Activated CD4-positive, CD25-positive, alpha-beta regulatory T cell (primary cell): ENCODE data around the gene IQCF5.
"Not testable (repeated sequence)": the region's sequence is repeated elsewhere in the genome, so short reads cannot be mapped to it uniquely, and the experiment has no call there.

Experiments used
- DNase-seq, 4 experiments: peaks; one replicate each; lab custom pipeline; 2025; lab: John Stamatoyannopoulos, UW

The IQCF5 gene

DNA sequence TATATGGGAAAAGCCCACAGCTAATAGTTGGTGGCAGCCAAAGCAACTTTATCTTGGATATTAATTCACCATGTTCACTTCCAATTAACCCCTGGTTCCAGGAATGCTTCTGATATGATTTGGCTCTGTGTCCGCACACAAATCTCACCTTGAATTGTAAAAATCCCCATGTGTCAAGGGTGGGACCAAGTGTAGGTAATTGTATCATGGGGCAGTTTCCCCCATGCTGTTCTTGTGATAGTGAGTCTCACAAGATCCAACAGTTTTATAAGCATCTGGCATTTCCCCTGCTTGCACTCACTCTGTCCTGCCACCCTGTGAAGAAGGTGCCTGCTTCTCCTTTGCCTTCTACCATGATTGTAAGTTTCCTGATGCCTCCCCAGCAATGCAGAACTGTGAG lies 6.5 kb downstream of the IQCF5 start:
- DNase-seq = not testable (repeated sequence)

DNA sequence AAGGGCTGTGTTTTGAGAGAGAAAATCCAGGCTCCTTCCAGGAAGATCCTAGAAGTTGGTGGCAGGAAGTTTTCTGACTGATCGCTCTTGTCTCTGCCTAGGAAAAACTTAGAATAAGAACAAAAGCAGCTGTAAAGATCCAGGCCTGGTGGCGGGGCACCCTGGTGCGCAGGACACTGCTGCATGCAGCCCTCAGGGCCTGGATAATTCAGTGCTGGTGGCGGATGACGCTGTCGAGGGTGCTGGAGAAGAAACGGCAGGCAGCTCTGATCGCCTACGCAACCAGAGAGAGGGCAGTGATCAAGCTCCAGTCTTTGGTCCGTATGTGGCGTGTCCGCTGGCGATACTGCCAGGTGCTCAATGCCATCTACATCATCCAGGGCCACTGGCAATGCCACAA lies 12.5 kb downstream of the IQCF5 start:
- DNase-seq = no peak

DNA sequence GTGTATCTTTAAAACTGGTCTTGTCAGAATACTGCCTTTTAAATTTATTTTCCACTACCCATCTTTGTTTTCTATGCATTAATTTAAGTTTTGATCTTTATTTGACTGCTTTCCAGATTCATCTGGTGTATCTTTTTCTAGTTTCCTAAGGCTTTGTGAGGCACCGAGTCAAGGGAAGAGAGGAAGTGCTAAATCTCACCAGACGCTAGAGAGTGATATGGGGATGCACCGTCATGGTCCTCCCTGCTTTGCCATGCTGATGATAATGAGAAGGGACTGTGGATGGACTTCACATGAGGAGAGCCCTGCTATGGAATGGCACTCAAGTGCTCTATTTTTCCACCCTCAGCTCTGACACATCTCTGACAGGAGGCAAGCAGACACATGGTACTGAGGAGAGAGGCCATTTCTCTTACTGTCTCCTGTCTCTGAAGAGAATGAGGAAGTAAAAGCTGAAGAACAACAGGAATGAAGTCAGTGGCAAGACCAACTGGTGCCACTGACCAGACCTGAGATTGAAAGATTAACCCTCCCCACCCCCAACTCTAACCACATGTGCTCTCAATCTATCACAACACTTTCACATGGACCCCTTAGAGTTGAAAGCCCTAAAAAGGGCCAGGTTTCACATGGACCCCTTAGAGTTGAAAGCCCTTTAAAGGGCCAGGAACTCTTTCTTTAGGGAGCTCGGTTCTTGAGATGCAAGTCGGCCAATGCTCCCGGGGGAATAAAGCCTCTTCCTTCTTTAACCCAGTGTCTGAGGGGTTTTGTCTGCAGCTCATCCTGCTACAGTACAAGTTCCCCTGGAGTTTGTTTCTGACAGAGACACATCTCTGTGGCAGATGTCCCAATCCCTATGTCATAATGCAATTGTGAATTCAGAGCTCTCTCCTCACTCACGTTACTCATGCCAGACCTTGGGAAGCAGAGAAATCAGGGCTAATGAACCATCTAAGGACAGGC lies 14.4 kb downstream of the IQCF5 start, which contains the start of gene IQCF2:
Gene IQCF2 (plus strand): TSS at position 913 of the 963 bp plus-strand sequence. CDS start 52 bp downstream, outside the sequence.
- no peak for DNase-seq

DNA sequence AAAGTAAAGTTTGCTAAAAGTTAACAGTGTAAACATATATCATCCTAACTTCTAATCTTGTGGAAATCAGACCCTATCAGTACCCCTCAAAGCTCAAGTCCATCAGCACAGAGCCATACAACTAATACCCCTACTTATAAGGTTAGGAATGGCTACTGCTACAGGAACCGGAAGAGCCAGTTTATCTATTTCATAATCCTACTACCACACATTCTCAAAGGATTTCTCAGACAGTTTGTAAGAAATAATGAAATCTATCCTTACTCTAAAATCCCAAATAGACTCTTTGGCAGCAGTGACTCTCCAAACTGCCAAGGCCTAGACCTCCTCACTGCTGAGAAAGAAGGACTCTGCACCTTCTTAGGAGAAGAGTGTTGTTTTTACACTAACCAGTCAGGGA lies 20.0 kb downstream of the IQCF5 start:
- DNase-seq = not testable (repeated sequence)

DNA sequence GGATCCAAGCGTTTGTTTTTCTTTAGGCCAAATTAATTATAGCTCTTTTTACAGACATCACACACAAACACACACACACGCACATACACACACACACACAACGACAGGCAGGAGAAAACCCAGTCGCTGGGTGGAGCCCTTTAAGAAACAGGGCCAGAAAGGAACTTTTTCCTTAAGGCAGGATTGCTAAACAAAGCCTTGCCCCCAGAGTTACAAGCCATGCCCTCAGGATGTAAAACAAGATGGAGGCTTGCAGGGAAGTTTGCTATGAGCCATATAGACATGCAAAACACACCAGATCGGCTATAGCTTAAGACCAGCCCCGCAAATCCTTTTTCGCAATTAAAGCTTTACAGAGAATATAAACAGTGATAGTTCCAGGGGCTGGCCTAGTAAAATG lies 30.3 kb downstream of the IQCF5 start:
- DNase-seq = no peak

DNA sequence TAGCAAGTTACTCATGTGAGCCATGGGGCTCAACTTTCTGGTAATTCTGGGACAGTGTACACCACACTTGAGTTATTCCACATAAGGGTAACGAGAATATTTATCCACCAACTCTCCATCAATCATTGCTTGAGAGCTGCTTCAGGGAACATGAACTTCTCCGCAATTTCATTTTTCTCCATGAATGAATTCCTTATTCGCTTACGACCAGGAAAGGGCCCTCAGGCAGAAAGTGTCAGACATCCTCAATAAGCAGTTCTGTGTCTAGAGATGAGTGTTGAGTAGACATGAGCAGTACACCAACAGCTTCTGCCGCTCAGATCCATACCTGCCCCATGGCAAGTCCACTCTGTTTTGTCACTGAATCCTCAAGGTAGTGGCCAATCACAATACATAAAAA lies 38.8 kb downstream of the IQCF5 start:
- no peak for DNase-seq

DNA sequence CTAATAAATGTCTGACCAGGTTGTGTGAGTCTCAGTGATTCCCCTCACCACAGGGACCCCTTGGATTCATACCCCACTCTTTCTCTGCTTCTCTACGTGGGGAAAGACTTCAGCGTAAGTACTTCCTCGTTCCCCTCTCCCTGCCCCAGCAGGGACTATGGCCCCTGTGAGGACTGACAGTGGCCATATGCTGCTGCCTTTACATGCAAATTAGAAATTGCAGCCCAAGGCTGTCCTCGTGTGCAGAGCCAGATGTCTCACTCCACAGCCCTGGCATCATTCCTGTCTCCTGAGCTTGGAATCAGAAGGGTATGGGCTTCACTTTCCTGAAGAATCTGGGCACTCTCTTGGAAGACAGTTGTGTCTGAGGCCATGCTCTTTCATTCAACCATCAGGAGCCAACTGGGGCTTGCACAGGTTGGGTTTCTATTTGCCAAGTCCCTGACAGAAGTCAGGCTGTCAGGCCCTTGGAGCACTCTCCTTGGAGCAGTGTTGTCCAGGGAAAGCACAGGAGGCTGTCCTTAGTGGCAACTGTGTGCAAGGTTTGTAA lies 44.5 kb downstream of the IQCF5 start:
- DNase-seq = no peak

DNA sequence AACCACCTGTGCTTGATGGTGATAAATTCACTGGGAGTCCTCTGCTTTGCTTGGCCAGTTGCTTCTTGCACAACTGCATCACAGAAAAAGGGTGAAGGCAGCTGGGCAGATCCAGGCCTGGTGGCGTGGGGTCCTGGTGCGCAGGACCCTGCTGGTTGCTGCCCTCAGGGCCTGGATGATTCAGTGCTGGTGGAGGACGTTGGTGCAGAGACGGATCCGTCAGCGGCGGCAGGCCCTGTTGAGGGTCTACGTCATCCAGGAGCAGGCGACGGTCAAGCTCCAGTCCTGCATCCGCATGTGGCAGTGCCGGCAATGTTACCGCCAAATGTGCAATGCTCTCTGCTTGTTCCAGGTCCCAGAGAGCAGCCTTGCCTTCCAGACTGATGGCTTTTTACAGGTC lies 45.1 kb downstream of the IQCF5 start:
- DNase-seq = no peak

DNA sequence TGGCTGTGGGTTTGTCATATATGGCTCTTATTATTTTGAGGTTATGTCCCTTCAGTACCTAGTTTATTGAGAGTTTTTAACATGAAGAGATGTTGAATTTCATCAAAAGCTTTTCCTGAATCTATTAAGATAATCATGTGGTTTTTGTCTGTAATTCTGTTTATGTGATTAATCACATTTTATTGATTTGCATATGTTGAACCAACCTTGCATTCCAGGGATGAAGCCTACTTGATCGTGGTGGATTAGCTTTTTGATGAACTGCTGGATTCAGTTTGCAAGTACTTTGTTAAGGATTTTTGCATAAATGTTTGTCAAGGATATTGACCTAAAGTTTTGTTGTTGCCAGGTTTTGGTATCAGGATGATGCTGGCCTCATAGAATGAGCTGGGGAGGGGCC lies 47.1 kb downstream of the IQCF5 start:
- no peak for DNase-seq
